CD4-positive, alpha-beta T cell treated with Interleukin-2 at 100 ng/mL for 4 hours (primary cell): Measurements from ENCODE around the gene SNW1.
"Not testable (repeated sequence)": the region's sequence is repeated elsewhere in the genome, so short reads cannot be mapped to it uniquely, and the experiment has no call there.

Experiments
- DNase-seq: peaks from one replicate; pipeline ENCODE4 v3.0.0-alpha.2; 2020; ENCODE audit warnings: low spot score

The SNW1 gene

DNA sequence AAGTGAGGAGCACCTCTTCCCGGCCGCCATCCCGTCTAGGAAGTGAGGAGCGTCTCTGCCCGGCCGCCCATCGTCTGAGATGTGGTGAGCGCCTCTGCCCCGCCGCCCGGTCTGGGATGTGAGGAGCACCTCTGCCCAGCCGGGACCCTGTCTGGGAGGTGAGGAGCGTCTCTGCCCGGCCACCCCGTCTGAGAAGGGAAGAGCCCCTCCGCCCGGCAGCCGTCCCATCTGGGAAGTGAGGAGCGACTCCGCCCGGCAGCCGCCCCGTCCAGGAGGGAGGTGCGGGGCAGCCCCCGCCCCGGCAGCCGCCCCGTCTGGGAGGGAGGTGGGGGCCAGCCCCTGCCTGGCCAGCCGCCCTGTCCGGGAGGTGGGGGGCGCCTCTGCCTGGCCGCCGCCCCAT, 13.5 kb downstream of the SNW1 start:
- DNase-seq = not testable (repeated sequence)

DNA sequence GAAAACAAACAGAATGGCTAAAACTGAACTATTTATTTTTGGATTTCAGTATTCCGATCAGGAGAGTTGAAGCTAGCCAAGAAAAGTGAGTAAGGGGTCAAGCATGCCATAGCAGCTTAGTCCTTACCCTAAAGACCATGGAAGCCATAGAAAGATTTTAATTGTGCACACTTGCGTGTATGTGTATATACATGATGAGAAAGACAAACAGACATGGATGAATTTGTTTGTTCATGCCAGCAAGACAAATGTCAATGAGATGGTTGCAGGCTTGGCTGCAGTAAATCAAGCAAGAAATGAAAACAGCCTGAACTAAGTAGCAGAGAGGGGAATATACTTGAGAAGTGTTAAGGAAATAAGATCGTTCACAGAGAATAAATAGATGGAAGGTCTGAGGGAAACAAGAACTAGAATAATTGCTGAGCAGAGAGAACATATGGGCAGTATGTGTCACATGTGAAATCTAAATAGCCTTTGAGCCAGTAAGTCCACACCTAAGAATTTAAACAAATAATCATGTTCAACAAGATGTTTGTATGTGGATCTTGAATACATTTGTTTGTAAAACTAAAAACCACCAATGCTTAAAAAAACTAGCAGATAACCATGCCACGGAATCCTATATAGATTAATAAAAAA, 14.8 kb downstream of the SNW1 start:
- no peak for DNase-seq

GRCh38 chr14:77741438-77741837, 19.5 kb downstream of the SNW1 start:
- DNase-seq = no peak

DNA sequence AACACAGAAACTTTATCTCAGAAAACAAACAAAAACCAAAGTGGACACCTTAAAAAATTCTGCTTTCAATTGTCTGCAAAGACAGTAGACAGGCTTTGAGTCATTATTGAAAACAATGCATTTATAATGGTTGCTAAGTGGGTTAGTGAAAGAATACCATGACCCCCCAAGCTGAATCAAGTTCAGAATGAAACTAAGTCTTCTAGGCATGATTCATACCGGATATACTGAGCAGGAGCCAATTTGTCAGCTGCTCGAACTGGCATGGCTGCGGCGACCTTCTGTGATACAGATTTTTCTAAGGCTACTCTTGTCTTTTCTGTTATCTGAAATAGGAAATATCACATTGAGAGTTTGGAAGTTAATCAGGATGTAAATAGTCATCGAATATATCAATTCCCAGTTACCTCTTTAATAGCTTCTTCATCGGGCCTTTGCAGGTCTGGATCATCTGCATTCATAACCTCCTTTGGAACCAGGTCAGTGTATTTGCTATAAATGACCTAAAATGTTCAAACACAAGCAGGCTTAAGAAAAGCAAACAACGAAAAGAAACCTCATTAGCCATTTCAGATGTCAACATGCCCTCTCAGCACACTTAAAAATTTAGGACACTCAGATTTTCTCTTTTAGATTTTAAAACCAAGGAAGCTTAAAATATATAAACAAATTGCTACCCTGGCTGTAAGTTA, 22.3 kb downstream of the SNW1 start:
- peak; percentile 53 for DNase-seq

DNA sequence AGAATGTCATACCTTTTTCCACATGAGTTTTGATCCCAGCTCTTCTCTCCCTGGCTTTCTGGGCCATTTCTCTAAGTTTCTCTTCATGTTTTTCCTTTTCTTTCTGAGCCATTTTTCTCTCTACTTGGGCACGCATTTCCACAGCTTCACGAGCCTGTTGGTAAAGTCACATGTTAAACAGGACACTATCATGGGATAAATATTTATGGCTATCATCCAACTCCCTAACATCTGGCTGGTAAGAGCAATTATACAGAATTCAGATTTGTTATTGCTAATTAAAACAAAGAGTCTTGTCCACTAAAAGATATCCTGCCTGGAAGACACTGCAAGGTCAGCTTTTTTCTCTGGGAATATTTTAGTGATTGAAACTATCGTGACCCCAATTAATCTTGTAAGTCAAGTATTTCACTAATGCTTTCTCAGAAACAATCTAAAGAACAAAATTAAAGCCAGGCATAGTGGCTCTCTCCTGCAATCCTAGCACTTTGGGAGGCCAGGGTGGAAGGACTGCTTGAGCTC, 29.9 kb downstream of the SNW1 start:
- no peak for DNase-seq

DNA sequence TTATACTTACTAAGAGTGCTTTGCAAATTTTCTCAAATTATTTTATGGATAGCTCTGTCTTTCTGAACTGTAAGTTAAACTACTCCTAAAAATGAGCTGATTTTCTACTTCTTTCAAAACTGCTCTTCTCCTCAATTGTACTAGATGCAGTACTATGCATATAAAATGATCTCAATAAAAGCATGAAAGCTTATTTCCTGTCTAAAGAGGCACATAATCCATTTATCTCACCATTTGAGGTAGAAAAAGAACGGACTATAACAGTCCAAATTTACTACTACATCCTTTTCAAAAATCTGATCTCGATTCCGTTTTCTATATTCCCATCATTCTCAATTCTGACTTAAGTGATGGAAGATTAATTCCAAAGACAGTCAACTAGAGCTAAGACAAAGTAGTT, 38.7 kb downstream of the SNW1 start:
- no peak for DNase-seq

- no peak for DNase-seq
These were observed 39.5 kb downstream of the SNW1 start for GRCh38 chr14:77721437-77721836.

DNA sequence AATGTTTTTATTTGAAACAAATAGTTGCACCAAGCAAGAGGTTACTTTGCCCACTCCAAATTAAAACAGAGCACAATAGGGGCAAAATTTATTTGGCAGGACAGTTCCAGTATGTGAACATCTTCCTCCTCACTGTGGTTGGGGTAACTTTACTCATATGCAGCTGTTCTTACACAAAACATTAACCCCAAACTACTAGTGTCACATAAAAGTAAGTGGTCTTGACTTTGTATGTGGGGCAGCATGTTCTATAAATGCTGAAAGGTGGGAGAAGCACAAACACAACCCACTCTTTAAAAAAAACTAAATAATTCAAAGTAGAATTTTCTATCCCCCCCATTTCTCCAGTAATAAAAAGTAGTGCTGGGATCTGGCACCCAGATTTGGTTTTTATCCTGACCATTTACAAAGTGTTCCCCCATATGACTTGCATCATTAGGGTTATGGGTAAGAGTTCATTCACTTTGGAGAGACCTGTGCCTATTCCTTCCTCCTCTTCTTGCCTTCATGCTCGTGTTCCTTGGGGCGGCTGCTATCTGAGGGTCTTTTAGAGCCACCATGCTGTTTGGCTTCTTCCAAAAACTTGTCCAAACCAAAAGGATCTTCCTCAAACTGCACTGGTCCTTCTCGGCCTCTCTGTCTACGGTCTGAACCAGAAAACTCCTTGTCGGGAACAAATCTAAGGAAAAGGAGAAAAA, 43.2 kb downstream of the SNW1 start:
- DNase-seq = no peak

DNA sequence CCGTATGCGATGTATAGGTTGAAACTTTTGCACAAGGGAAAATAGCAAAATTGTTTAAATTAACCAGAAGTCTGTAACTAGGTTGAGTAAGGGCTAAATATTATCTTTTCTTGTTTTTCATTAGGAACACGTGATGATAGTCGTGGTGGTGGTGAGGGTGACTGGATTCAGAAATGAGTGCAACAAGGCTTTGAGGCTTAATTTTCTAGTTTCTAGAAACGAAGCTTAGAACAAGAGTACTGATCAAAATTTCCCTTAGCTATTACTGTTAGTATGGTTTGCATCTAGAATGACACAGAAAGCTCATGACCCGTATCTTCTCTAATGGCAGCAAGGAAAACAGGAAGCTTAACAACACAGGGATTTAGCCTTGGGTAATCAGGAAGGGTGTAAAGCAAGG, 46.0 kb downstream of the SNW1 start:
- no peak for DNase-seq

DNA sequence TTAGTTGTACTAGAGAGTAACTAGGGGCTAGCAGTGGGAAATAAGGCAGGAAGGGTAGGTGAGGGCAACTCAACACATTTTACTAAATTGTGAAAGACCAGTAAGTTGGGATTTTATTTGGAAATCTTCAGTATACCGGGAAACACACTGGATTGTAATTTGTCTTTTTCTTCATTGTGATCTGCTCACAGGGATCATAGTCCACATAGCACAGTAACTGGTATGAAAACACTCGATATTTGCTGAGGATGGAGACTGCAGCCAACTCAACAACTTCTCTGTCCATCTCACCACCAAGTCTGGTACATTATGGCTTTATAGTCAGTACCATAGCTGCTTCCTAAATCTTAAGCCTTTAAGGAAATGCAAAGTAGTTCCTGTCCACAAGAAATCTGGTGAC, 50.6 kb downstream of the SNW1 start:
- no peak for DNase-seq

DNA sequence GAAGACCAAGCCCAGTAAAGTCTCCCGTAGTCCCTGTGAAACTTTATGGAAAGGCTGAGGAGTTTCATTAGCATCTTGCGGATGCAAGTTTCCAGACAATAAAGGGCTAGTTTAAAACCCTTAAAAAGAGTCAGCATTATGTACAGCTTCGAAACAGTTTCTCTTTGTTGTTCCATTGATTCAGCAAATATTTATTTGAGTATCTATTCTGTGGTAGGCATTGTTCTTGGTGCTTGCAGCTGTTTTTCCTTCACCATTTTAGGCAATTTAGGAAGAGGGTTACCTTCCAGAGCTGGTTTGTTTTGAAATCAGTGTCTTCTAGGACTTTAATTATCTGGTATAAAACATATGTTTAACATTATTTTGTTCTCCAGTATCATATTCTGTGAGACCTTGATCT, 51.5 kb downstream of the SNW1 start:
- no peak for DNase-seq

- no peak for DNase-seq
These were observed 52.2 kb downstream of the SNW1 start for GRCh38 chr14:77708749-77709148.

DNA sequence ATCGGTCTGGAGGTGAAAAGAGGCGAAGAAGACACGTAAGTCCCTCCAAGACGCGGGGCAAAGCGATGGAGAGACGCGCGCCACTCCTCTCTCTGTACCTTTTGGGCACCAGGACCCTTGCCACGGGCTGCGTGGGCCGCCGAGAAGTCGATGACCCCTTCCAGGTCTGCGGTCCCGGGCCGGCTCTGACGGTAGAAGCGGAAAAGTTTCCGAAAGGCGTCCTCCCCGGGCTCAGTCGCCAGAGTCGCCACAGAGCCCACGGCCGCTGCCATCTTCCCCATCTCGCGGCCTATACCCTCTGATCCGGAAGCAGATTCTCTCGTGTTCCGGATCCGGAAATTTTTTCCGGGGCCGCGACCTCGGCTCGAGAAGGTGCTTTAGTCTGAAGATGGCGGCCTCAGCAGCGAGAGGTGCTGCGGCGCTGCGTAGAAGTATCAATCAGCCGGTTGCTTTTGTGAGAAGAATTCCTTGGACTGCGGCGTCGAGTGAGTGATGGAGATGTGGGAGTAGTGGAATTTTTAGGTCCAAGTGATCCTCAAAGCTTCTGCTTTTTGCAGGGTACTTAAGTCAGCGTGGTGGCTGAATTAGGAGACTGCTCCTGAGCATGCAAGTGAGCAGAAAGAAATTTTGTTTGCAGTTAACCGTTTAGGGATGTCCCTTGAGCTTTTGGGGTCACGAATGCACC, 53.1 kb downstream of the SNW1 start, which contains the start of the genes ALKBH1 and SLIRP:
TSS of gene ALKBH1 (minus strand) at position 300 of the 685 bp plus-strand sequence. CDS start at position 281, 19 bp downstream.
TSS of gene SLIRP (plus strand) at position 380 of the 685 bp plus-strand sequence. CDS start at position 389, 9 bp downstream.
- DNase-seq = peak; percentile 91

- DNase-seq = peak; percentile 25
These were observed 53.6 kb downstream of the SNW1 start for GRCh38 chr14:77707355-77707723.

GRCh38 chr14:77691259-77691658, 69.7 kb downstream of the SNW1 start:
- DNase-seq = no peak

- DNase-seq = no peak
These were observed 78.8 kb downstream of the SNW1 start for GRCh38 chr14:77682158-77682553.

- no peak for DNase-seq
These were observed 79.5 kb downstream of the SNW1 start for GRCh38 chr14:77681196-77682157.

GRCh38 chr14:77674931-77675330, 86.0 kb downstream of the SNW1 start:
- DNase-seq = no peak

GRCh38 chr14:77673193-77673592, 87.8 kb downstream of the SNW1 start:
- no peak for DNase-seq
